Naive thymus-derived CD4-positive, alpha-beta T cell (primary cell): Measurements from ENCODE around the gene MAP3K19. TPM values are rescaled to one million over a fixed set of nuclear protein-coding genes. Genes with fewer than 3 reads are reported as not detected.
A peak's percentile ranks its signal among the peaks of the same experiment; 100 is the strongest.

ENCODE experiments used
- ATAC-seq: fragments of 150-1000 bp; cut with Tn5 transposase; 2 replicates; pipeline ENCODE4 v1.10.0; 2021; ENCODE audit warnings: mild to moderate bottlenecking, moderate library complexity
- CTCF ChIA-PET: fragments of 350-600 bp; sonication (Branson Sonifier 250); formaldehyde crosslinking; loops from one replicate; lab custom pipeline; 2021; ENCODE audit warnings: antibody characterized with exemption; lab: Charles Lee
- POLR2A ChIA-PET: fragments of 350-600 bp; sonication (Branson Sonifier 250); formaldehyde crosslinking; loops from one replicate; lab custom pipeline; 2021; ENCODE audit warnings: antibody characterized with exemption, inconsistent platforms; lab: Charles Lee
- DNase-seq, 9 donors: peaks; one replicate each; pipeline versions ENCODE4 v3.0.0 to v3.0.0-alpha.2; 2020 to 2022; ENCODE audit warnings: mixed read lengths in 1 of 9
- H3K27ac ChIP-seq: one replicate; pipeline ENCODE4 v1.7.0; 2013; ENCODE audit warnings: mild to moderate bottlenecking, low read depth, low read length, moderate library complexity
- H3K27me3 ChIP-seq, 2 donors: one replicate each; pipeline ENCODE4 v1.7.0; 2013; ENCODE audit warnings: low read length in 2 of 2, mild to moderate bottlenecking in 2 of 2, moderate library complexity in 2 of 2; ENCODE audit not compliant: control insufficient read depth in 2 of 2, insufficient read depth in 2 of 2
- H3K36me3 ChIP-seq, 3 experiments: 1 replicate in 2 of 3; 2 replicates in 1 of 3; pipeline ENCODE4 v1.7.0; 2013; ENCODE audit warnings: low read length in 3 of 3, mild to moderate bottlenecking in 3 of 3, moderate library complexity in 1 of 3; ENCODE audit not compliant: insufficient read depth in 3 of 3, control insufficient read depth in 2 of 3
- H3K4me1 ChIP-seq, 2 donors: one replicate each; pipeline ENCODE4 v1.7.0; 2013; ENCODE audit warnings: low read length in 2 of 2, mild to moderate bottlenecking in 2 of 2, moderate library complexity in 1 of 2; ENCODE audit not compliant: control insufficient read depth in 2 of 2, insufficient read depth in 2 of 2
- H3K4me3 ChIP-seq: 2 replicates; pipeline ENCODE4 v1.7.0; 2013; ENCODE audit warnings: mild to moderate bottlenecking, low read length
- H3K9me3 ChIP-seq, 3 experiments: 1 replicate in 2 of 3; 2 replicates in 1 of 3; pipeline ENCODE4 v1.7.0; 2013; ENCODE audit warnings: low read length in 3 of 3; ENCODE audit not compliant: control insufficient read depth in 2 of 3
- H3K27ac Mint-ChIP-seq, 9 donors: one replicate each; pipeline ENCODE4 v1.8.0; 2020 to 2022; ENCODE audit warnings: mixed read lengths in 9 of 9, mild to moderate bottlenecking in 8 of 9, moderate library complexity in 5 of 9, inconsistent platforms in 2 of 9
- H3K27me3 Mint-ChIP-seq, 5 donors: one replicate each; pipeline ENCODE4 v1.8.0; 2021 to 2022; ENCODE audit warnings: mixed read lengths in 5 of 5, mild to moderate bottlenecking in 1 of 5
- H3K36me3 Mint-ChIP-seq, 5 donors: one replicate each; pipeline ENCODE4 v1.8.0; 2020 to 2022; ENCODE audit warnings: mixed read lengths in 5 of 5, mild to moderate bottlenecking in 3 of 5, inconsistent platforms in 1 of 5
- H3K4me1 Mint-ChIP-seq, 7 donors: one replicate each; pipeline ENCODE4 v1.8.0; 2020 to 2022; ENCODE audit warnings: mixed read lengths in 7 of 7, mild to moderate bottlenecking in 3 of 7, inconsistent platforms in 1 of 7
- H3K4me3 Mint-ChIP-seq, 10 donors: one replicate each; pipeline ENCODE4 v1.8.0; 2020 to 2022; ENCODE audit warnings: mild to moderate bottlenecking in 10 of 10, mixed read lengths in 10 of 10, moderate library complexity in 6 of 10, inconsistent platforms in 2 of 10
- H3K9me3 Mint-ChIP-seq, 11 donors: one replicate each; pipeline ENCODE4 v1.8.0; 2020 to 2022; ENCODE audit warnings: mixed read lengths in 11 of 11, mild to moderate bottlenecking in 4 of 11, inconsistent platforms in 1 of 11, moderate library complexity in 1 of 11
- intact Hi-C, 2 donors: fragments of 100-400 bp; cut with micrococcal nuclease; formaldehyde crosslinking; loops; one replicate each; pipeline ENCODE4 v1.15.1; 2023
- polyA plus RNA-seq, 2 donors: library from polyadenylated mRNA; unstranded; fragments of 300-500 nt; fragmentation: Illumina TruSeq; gene quantifications; one replicate each; pipeline ENCODE4 v1.2.3, GENCODE V29; 2021
- total RNA-seq, 6 experiments: library from RNA in 5 of 6; stranded (reverse) in 5 of 6; gene quantifications; 1 replicate in 5 of 6; 2 replicates in 1 of 6; pipeline ENCODE4 v1.2.3 and lab custom pipeline; 2021 to 2026

The MAP3K19 gene
- total and polyA plus RNA-seq, 7 experiments from 2014 or later, result 0.64 TPM; not detected in 6

DNA sequence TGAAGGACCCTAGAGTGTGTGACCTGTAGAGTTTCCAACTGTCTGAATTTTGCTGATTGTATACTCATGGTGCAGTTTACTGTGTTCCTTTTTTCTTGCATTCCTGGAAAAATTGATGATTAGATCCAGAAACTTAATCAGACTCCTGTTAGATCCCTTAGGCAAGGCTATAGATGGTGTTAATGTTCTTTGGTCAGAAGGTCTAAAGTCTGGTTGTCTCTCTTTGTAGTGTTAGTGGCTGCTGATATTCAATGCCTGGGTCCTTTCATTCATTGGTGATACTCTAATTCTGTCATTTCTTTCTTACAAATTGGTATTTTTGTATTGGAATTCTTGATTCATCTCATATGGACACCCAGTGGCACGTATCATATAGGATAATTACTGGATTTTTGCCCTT lies 122.3 kb downstream of the MAP3K19 start:
- H3K36me3 ChIP-seq, result peaks cover 5% of the 10 kb centered on the region in 3 experiments
- Mint-ChIP-seq H3K9me3 (no peaks in the 10 kb centered on the region), H3K4me1 (peaks cover 50 to 94% (median 81%) of the 10 kb centered on the region in 7 donors), H3K36me3 (peaks cover 3 to 31% (median 18%) of the 10 kb centered on the region in 5 donors), H3K4me3 (peak overlapping the region in 8 of 10 donors; percentile 42 to 73 (median 60)), H3K27me3 (no peaks in the 10 kb centered on the region), H3K27ac (no peak overlapping the region)
- H3K27ac ChIP-seq, result no peak overlapping the region
- POLR2A ChIA-PET, result no interaction called here
- peaks cover 34 to 42% of the 10 kb centered on the region in 2 donors for H3K4me1 ChIP-seq
- H3K9me3 ChIP-seq, result no peaks in the 10 kb centered on the region
- H3K4me3 ChIP-seq, result no peak overlapping the region
- intact Hi-C loops, result no loop called here
- DNase-seq (no peak), ATAC-seq (no peak)
- no peaks in the 10 kb centered on the region for H3K27me3 ChIP-seq
- CTCF ChIA-PET, result no interaction called here

DNA sequence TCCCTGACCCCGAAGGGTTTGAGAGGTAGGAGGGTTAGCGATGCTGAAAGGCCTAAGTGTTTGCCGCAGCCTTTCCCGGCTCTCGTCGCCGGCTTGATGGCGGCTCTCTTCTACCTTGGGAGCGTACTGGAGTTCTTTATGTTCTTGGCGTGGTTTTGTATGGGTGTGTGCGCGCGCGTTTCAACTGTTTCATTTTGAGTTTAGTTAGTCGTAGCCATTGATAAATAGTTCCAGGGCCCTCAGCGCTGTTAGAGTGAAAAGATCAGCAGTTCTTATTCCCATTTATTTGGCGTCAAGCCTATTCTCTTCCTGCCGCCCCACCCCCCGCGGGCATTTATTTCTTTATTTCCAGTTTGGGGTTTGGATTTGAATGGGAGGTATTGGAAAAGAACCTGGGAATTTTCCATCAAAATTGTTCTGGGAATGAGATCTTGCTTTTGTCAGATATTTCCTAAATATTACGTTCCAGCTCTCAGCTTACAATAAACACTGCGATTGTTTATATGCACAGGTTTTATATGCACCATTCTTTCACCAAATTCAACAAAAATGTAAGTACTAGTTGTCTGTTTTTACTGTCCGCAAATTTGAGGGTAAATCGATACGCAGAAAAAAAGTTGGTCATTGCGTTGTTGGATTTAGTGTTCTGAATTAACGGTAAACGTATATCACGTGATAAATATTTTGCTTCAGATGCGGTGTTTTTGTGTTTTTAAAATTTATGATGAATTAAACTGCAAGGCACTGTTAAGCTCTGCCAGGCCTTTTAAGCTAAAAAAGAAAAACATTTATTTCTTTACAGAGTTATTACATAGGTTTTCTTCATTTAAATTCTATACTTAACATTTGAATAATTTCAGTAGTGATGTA lies 127.7 kb downstream of the MAP3K19 start:
- ChIA-PET CTCF (no interaction called here), POLR2A (interaction anchor here (0.6 to 1.7 kb wide), 3 partner anchors 10 to 1121 kb away, joined by 3 to 6 read pairs (median 3); no protein-coding TSS in a partner anchor)
- Mint-ChIP-seq H3K4me1 (peaks cover 25 to 80% (median 57%) of the 10 kb centered on the region in 7 donors), H3K4me3 (peak overlapping the region; percentile 86 to 98 (median 93)), H3K36me3 (peaks cover 4 to 18% (median 10%) of the 10 kb centered on the region in 5 donors), H3K27ac (peak overlapping the region; percentile 91 to 99 (median 96)), H3K9me3 (peaks cover 0 to 7% (median 0%) of the 10 kb centered on the region in 11 donors), H3K27me3 (peaks cover 0 to 8% (median 0%) of the 10 kb centered on the region in 5 donors)
- peaks cover 0 to 10% (median 5%) of the 10 kb centered on the region in 3 experiments for H3K36me3 ChIP-seq
- peak overlapping the region; percentile 97 for H3K27ac ChIP-seq
- intact Hi-C loops, result loop anchor here (2.0 to 10.0 kb wide), 7 partner anchors 31 to 1458 kb away; partner anchors contain the start of genes CXCR4 (in 1 of the 2) and DARS1 (in 1 of the 2)
- peak in 6 of 9 donors; percentile 22 to 48 (median 34) for DNase-seq
- H3K4me3 ChIP-seq, result peak overlapping the region; percentile 96
- ATAC-seq, result no peak
- H3K4me1 ChIP-seq, result peaks cover 31 to 45% of the 10 kb centered on the region in 2 donors
- no peaks in the 10 kb centered on the region for H3K27me3 ChIP-seq
- H3K9me3 ChIP-seq, result no peaks in the 10 kb centered on the region

DNA sequence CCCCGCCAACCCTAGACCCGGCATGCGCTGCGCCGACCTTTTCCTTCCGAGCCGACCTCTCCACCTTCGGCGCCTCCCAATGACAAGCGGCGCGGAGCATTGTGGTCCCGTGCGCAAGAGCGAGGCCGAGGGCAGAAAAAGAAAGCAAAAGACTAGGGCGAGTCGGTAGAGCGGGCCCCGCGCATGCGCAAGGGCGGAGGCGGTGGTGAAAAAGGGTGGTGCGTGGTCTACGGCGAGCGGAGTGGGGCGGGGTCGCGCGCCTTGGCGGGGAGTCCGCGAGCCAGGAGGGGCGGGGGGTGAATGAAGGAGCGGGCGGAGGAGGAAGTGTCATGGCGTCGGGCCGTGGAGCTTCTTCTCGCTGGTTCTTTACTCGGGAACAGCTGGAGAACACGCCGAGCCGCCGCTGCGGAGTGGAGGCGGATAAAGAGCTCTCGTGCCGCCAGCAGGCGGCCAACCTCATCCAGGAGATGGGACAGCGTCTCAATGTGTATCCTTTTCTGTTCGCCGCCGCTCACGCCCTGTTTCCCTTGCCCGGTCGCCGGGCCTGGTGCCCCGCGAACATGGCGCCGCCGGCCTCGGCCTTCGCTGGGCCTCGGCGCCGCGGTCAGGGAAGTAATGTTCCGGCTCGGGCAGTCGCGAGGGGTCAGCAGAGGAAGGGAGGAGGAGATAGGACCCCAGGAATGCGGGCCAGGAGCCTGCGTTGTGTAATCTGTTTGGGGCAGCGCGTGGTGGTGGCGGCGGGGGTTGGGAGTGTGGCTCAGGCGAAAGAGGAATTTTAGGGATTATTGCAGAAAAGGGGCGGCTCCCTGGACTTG lies 128.5 kb downstream of the MAP3K19 start, which contains the start of gene CCNT2:
Gene CCNT2, plus strand, starts transcription at position 297 of the 815 bp plus-strand sequence. Its CDS starts 33 bp downstream, at position 330.
- Histone ChIP-seq H3K27ac (peak within 1 kb of the TSS; percentile 97), H3K36me3 (peaks cover 0 to 8% (median 0%) of the 10 kb centered on the region in 3 experiments), H3K27me3 (no peaks in the 10 kb centered on the region), H3K4me3 (peak within 1 kb of the TSS; percentile 96), H3K9me3 (no peaks in the 10 kb centered on the region), H3K4me1 (peaks cover 31 to 45% of the 10 kb centered on the region in 2 donors)
- ChIA-PET POLR2A (interaction anchor here (0.6 to 2.2 kb wide), 7 partner anchors 9 to 1122 kb away, joined by 3 to 18 read pairs (median 3); partner anchors contain the start of genes R3HDM1 and ZRANB3), CTCF (no interaction called here)
- DNase-seq (peak; percentile 99 to 100 (median 100)), ATAC-seq (peak; percentile 90)
- intact Hi-C loops, result loop anchor here (1.0 to 10.0 kb wide), 13 partner anchors 32 to 1459 kb away; partner anchors contain the start of genes MCM6 (in 2 of the 2), RAB3GAP1 (in 2 of the 2), UBXN4 (in 2 of the 2) and CXCR4 (in 1 of the 2)
- peaks cover 0 to 14% (median 0%) of the 10 kb centered on the region in 5 donors for H3K27me3 Mint-ChIP-seq
- H3K27ac Mint-ChIP-seq, result peak within 1 kb of the TSS; percentile 91 to 99 (median 96)
- peaks cover 18 to 71% (median 48%) of the 10 kb centered on the region in 7 donors for H3K4me1 Mint-ChIP-seq
- peaks cover 0 to 7% (median 0%) of the 10 kb centered on the region in 11 donors for H3K9me3 Mint-ChIP-seq
- peaks cover 3 to 17% (median 11%) of the 10 kb centered on the region in 5 donors for H3K36me3 Mint-ChIP-seq
- H3K4me3 Mint-ChIP-seq, result peak within 1 kb of the TSS; percentile 86 to 98 (median 93)

DNA sequence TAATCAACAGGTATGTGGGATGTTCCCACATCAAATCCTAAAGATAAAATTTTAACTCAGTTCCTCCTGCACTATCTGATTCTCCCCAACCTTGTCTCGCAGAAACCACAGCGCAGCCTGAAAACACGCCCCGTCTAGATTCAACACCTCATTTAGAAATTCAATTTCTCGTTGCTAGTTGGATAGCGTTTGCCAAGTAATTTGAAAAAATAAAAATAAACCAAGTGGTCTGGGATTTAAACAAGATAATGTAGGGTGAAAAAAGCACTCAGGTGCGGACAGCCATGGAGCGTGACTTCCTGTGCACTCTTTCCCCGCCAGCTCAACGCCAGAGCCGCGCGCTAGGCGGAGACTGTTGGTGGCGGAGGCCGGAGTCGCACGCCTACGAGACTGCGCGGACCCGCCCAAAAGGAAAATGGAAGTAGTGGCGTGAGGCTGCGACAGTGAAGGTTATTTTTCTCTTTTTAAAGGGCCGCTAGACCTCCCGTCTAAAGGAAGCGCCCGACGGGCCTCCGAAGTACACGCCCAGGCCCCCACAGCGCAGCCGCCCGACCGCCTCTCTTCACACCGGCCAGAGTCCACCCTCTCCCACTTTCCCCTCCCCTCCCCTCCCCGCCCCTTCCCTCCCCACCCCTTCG lies 129.2 kb downstream of the MAP3K19 start:
- H3K36me3 Mint-ChIP-seq, result peaks cover 3 to 15% (median 11%) of the 10 kb centered on the region in 5 donors
- intact Hi-C loops, result loop anchor here (1.0 to 10.0 kb wide), 13 partner anchors 33 to 1459 kb away; partner anchors contain the start of genes MCM6 (in 2 of the 2), RAB3GAP1 (in 2 of the 2), UBXN4 (in 2 of the 2) and CXCR4 (in 1 of the 2)
- ATAC-seq (peak; percentile 78), DNase-seq (peak; percentile 76 to 93 (median 88))
- peak overlapping the region; percentile 91 to 99 (median 96) for H3K27ac Mint-ChIP-seq
- ChIA-PET CTCF (interaction anchor here (0.9 kb wide), 1 partner anchor 20 kb away, joined by 3 read pairs; no protein-coding TSS in a partner anchor), POLR2A (interaction anchor here (0.5 to 2.2 kb wide), 14 partner anchors 8 to 825 kb away, joined by 3 to 18 read pairs (median 3); partner anchors contain the start of genes R3HDM1, RAB3GAP1 and ZRANB3)
- peak overlapping the region; percentile 86 to 98 (median 93) for H3K4me3 Mint-ChIP-seq
- Histone ChIP-seq H3K27me3 (no peaks in the 10 kb centered on the region), H3K27ac (peak overlapping the region; percentile 81), H3K36me3 (peaks cover 0 to 5% (median 0%) of the 10 kb centered on the region in 3 experiments), H3K4me1 (peaks cover 31 to 45% of the 10 kb centered on the region in 2 donors), H3K4me3 (peak overlapping the region; percentile 68), H3K9me3 (no peaks in the 10 kb centered on the region)
- peaks cover 0 to 11% (median 0%) of the 10 kb centered on the region in 11 donors for H3K9me3 Mint-ChIP-seq
- H3K4me1 Mint-ChIP-seq, result peaks cover 15 to 64% (median 42%) of the 10 kb centered on the region in 7 donors
- H3K27me3 Mint-ChIP-seq, result peaks cover 0 to 20% (median 0%) of the 10 kb centered on the region in 5 donors

DNA sequence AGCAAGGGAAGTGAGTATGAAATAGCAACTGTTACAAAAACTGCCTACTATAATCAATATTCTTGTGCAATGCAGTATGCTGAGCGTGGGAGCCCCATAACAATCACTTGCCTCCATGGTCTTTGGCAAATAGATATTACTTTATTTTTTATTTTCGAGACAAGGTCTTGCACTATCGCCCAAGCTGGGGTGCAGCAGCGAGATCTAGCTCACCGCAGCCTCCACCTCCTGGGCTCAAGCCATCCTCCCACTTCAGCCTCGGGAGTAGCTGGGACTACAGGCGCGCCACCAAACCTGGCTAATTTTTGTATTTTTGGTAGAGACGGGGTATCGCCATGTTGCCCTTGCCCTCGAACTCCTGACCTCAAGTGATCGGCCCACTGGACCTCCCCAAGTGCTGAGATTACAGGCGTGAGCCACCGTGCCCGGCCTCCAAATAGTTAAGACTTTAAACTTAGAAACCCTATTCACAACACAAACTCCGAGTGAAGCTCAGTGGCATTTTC lies 129.8 kb downstream of the MAP3K19 start:
- peaks cover 0 to 5% (median 0%) of the 10 kb centered on the region in 3 experiments for H3K36me3 ChIP-seq
- peak overlapping the region; percentile 81 for H3K27ac ChIP-seq
- H3K4me3 ChIP-seq, result peak overlapping the region; percentile 68
- no peaks in the 10 kb centered on the region for H3K27me3 ChIP-seq
- ATAC-seq, result no peak
- peaks cover 0 to 23% (median 0%) of the 10 kb centered on the region in 5 donors for H3K27me3 Mint-ChIP-seq
- peak overlapping the region; percentile 86 to 98 (median 93) for H3K4me3 Mint-ChIP-seq
- intact Hi-C loops, result loop anchor here (5.0 to 10.0 kb wide), 3 partner anchors 1135 to 1460 kb away; no protein-coding TSS in a partner anchor
- peaks cover 0 to 13% (median 0%) of the 10 kb centered on the region in 11 donors for H3K9me3 Mint-ChIP-seq
- peaks cover 3 to 15% (median 11%) of the 10 kb centered on the region in 5 donors for H3K36me3 Mint-ChIP-seq
- DNase-seq, result peak in 5 of 9 donors; percentile 3 to 23 (median 13)
- H3K9me3 ChIP-seq, result no peaks in the 10 kb centered on the region
- peaks cover 26 to 41% of the 10 kb centered on the region in 2 donors for H3K4me1 ChIP-seq
- CTCF ChIA-PET, result interaction anchor here (0.9 kb wide), 1 partner anchor 19 kb away, joined by 3 read pairs; no protein-coding TSS in a partner anchor
- POLR2A ChIA-PET, result interaction anchor here (0.5 to 2.2 kb wide), 16 partner anchors 8 to 827 kb away, joined by 3 to 18 read pairs (median 3); partner anchors contain the start of genes R3HDM1, RAB3GAP1 and ZRANB3
- peaks cover 9 to 58% (median 36%) of the 10 kb centered on the region in 7 donors for H3K4me1 Mint-ChIP-seq
- peak overlapping the region; percentile 91 to 99 (median 96) for H3K27ac Mint-ChIP-seq
